Chondrocyte (in vitro differentiated cells): ENCODE data around the gene CERS5. TPM values are rescaled to one million over a fixed set of nuclear protein-coding genes. Genes with fewer than 3 reads are reported as not detected.

Experiments
- DNase-seq: peaks from one replicate; pipeline ENCODE4 v3.0.0; 2021; ENCODE audit warnings: mixed read lengths, low spot score
- H3K27ac Mint-ChIP-seq: one replicate; pipeline ENCODE4 v1.8.0; 2021; ENCODE audit warnings: mild to moderate bottlenecking, moderate library complexity, mixed read lengths; ENCODE audit not compliant: unreplicated experiment
- H3K27me3 Mint-ChIP-seq: 2 replicates; pipeline ENCODE4 v1.8.0; 2021; ENCODE audit warnings: low read depth, mixed read lengths
- H3K36me3 Mint-ChIP-seq: 2 replicates; pipeline ENCODE4 v1.8.0; 2021; ENCODE audit warnings: low read depth, mixed read lengths
- H3K4me1 Mint-ChIP-seq: 2 replicates; pipeline ENCODE4 v1.8.0; 2021; ENCODE audit warnings: low read depth, mild to moderate bottlenecking, mixed read lengths
- H3K4me3 Mint-ChIP-seq: one replicate; pipeline ENCODE4 v1.8.0; 2021; ENCODE audit warnings: mild to moderate bottlenecking, moderate library complexity, mixed read lengths; ENCODE audit not compliant: unreplicated experiment
- H3K9me3 Mint-ChIP-seq: 2 replicates; pipeline ENCODE4 v1.8.0; 2021; ENCODE audit warnings: low read depth, mixed read lengths
- CTCF ChIP-seq: fragments of 200-600 bp; sonication (generic); IDR thresholded peaks from 2 replicates; pipeline ENCODE4 v1.5.0; 2021; ENCODE audit warnings: antibody characterized with exemption, mild to moderate bottlenecking, moderate library complexity
- total RNA-seq: library from RNA; stranded (reverse); gene quantifications from 3 replicates; pipeline ENCODE4 v1.2.1, GENCODE V29; 2021

Gene CERS5
- total RNA-seq, 1 donor from 2014 or later = 80.9 TPM

GRCh38 chr12:50192908-50193307, 25.7 kb upstream of the CERS5 start:
- no peak for TF ChIP-seq CTCF
- peaks cover 16% of the 10 kb centered on the region for H3K36me3 Mint-ChIP-seq
- H3K27ac Mint-ChIP-seq = peak overlapping the region; percentile 50
- H3K9me3 Mint-ChIP-seq = no peaks in the 10 kb centered on the region
- H3K27me3 Mint-ChIP-seq = no peaks in the 10 kb centered on the region
- no peak for DNase-seq
- peaks cover 31% of the 10 kb centered on the region for H3K4me1 Mint-ChIP-seq
- no peak overlapping the region for H3K4me3 Mint-ChIP-seq

DNA sequence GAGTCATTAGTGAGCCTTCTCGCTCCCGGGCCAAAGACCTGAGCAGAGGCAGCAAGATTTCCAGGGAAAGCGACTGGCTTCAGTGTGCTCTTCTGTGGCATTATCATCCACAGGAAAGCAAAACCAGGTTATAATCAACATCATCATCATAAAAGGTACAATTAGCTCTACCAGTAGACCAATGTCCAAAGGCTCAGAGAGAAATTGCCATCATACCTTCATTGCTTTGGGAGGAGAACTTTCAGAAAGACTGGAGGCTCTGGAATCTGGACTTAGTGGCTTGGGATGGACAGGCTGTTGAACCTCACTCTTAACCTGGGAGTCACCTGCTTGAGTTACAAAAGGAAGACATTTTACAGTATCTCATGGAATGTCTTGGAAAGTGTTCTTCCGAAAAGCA, 25.1 kb upstream of the CERS5 start:
- no peak for DNase-seq
- no peaks in the 10 kb centered on the region for H3K9me3 Mint-ChIP-seq
- TF ChIP-seq CTCF = no peak
- no peaks in the 10 kb centered on the region for H3K27me3 Mint-ChIP-seq
- H3K27ac Mint-ChIP-seq = no peak overlapping the region
- H3K4me3 Mint-ChIP-seq = no peak overlapping the region
- H3K36me3 Mint-ChIP-seq = peaks cover 15% of the 10 kb centered on the region
- peaks cover 38% of the 10 kb centered on the region for H3K4me1 Mint-ChIP-seq

- DNase-seq = no peak
- H3K9me3 Mint-ChIP-seq = no peaks in the 10 kb centered on the region
- peaks cover 48% of the 10 kb centered on the region for H3K4me1 Mint-ChIP-seq
Measured at GRCh38 chr12:50190859-50191258, 23.7 kb upstream of the CERS5 start.

GRCh38 chr12:50188875-50189575, 21.9 kb upstream of the CERS5 start:
- H3K27me3 Mint-ChIP-seq = no peaks in the 10 kb centered on the region
- no peak for DNase-seq
- H3K9me3 Mint-ChIP-seq = no peaks in the 10 kb centered on the region
- peaks cover 11% of the 10 kb centered on the region for H3K36me3 Mint-ChIP-seq
- peaks cover 65% of the 10 kb centered on the region for H3K4me1 Mint-ChIP-seq
- peak overlapping the region; percentile 97 for H3K27ac Mint-ChIP-seq
- TF ChIP-seq CTCF = no peak
- H3K4me3 Mint-ChIP-seq = no peak overlapping the region

More at GRCh38 chr12:50190859-50191258, 23.7 kb upstream of the CERS5 start:
- Mint-ChIP-seq H3K4me3 (no peak overlapping the region), H3K27ac (no peak overlapping the region), H3K36me3 (peaks cover 13% of the 10 kb centered on the region), H3K27me3 (no peaks in the 10 kb centered on the region)
- no peak for TF ChIP-seq CTCF

- Mint-ChIP-seq H3K27me3 (no peaks in the 10 kb centered on the region), H3K36me3 (peaks cover 11% of the 10 kb centered on the region), H3K4me1 (peaks cover 69% of the 10 kb centered on the region), H3K27ac (peak overlapping the region; percentile 97), H3K4me3 (no peak overlapping the region), H3K9me3 (no peaks in the 10 kb centered on the region)
- no peak for TF ChIP-seq CTCF
- DNase-seq = no peak
Measured at GRCh38 chr12:50188241-50188781, 21.1 kb upstream of the CERS5 start.
